HepG2 (cell line): ENCODE data around the gene CAPN7.

Source experiments
- ARNTL ChIP-seq: sonication (generic); formaldehyde crosslinking; IDR thresholded peaks from 2 replicates; pipeline ENCODE4 v1.4.0; 2020; ENCODE audit warnings: mild to moderate bottlenecking, missing genetic modification reagents
- POLR2AphosphoS5 ChIP-seq: IDR thresholded peaks from 2 replicates; pipeline ENCODE4 v1.6.1; 2012; ENCODE audit warnings: low read depth, low read length
- SETDB1 ChIP-seq: sonication (generic); formaldehyde crosslinking; IDR thresholded peaks from 2 replicates; pipeline ENCODE4 v1.5.1; 2020; ENCODE audit warnings: missing genetic modification reagents, mild to moderate bottlenecking, borderline replicate concordance
- TGIF2 ChIP-seq: IDR thresholded peaks from 2 replicates; pipeline ENCODE4 v1.6.1; 2016; ENCODE audit warnings: control low read depth, missing compliant biosample characterization
- ZNF274 ChIP-seq: sonication (generic); formaldehyde crosslinking; IDR thresholded peaks from 2 replicates; pipeline ENCODE4 v1.5.1; 2020; ENCODE audit warnings: mild to moderate bottlenecking, missing genetic modification reagents
- ZNF629 ChIP-seq: sonication (generic); formaldehyde crosslinking; conservative IDR thresholded peaks from 2 replicates; pipeline ENCODE4 v1.5.0; 2020; ENCODE audit warnings: missing genetic modification reagents
- ZNF720 ChIP-seq: sonication (generic); formaldehyde crosslinking; IDR thresholded peaks from 2 replicates; pipeline ENCODE4 v1.4.0; 2020; ENCODE audit warnings: missing genetic modification reagents
- ZNF841 ChIP-seq: sonication (generic); formaldehyde crosslinking; IDR thresholded peaks from 2 replicates; pipeline ENCODE4 v1.8.1; 2023; ENCODE audit warnings: missing genetic modification reagents, borderline replicate concordance
- ZSCAN9 ChIP-seq: IDR thresholded peaks from 2 replicates; pipeline ENCODE4 v1.6.1; 2016; ENCODE audit warnings: borderline replicate concordance

GRCh38 chr3:15289661-15290060 is 83.6 kb downstream of the CAPN7 start:
- TF ChIP-seq ZNF629 (CRISPR knock-in tag), result no peak
- TF ChIP-seq ARNTL (CRISPR knock-in tag), result no peak
- no peak for TF ChIP-seq ZNF841 (CRISPR knock-in tag)
- TF ChIP-seq SETDB1 (CRISPR knock-in tag), result no peak
- TF ChIP-seq ZSCAN9, result no peak
- TF ChIP-seq ZNF274 (CRISPR knock-in tag), result no peak
- no peak for TF ChIP-seq TGIF2 (CRISPR knock-in tag)
- no peak for TF ChIP-seq ZNF720 (CRISPR knock-in tag)
- no peak for TF ChIP-seq POLR2AphosphoS5
